HCT116 (cell line): Measurements from ENCODE around the gene EIF4A3. TPM values are rescaled to one million over a fixed set of nuclear protein-coding genes. Genes with fewer than 3 reads are reported as not detected.

Experiments
- ATAC-seq: fragments of 200-7000 bp; cut with Tn5 transposase; 2 replicates; pipeline ENCODE4 v1.9.1; 2020; ENCODE audit warnings: mild to moderate bottlenecking, moderate library complexity
- BruUV-seq: library from RNA; stranded (reverse); fragments of 400-500 nt; replicated peaks from 2 replicates; lab custom pipeline; 2021; lab: Mats Ljungman, UMichigan
- CTCF ChIA-PET: fragments of 300-600 bp; sonication (Branson Sonifier 250); formaldehyde crosslinking; loops from one replicate; lab custom pipeline; 2021; ENCODE audit warnings: antibody characterized with exemption; lab: Charles Lee
- POLR2A ChIA-PET: fragments of 300-600, 350-600 bp; sonication (Branson Sonifier 250); formaldehyde crosslinking; loops from one replicate; lab custom pipeline; 2021; ENCODE audit warnings: antibody characterized with exemption; lab: Charles Lee
- RAD21 ChIA-PET, 2 experiments: fragments of 300-600 bp; sonication (Branson Sonifier 250); formaldehyde crosslinking; loops; one replicate each; lab custom pipeline; 2023; ENCODE audit warnings: low total read pairs in 2 of 2; ENCODE audit not compliant: uncharacterized antibody in 2 of 2, unreplicated experiment in 2 of 2, low non-redundant PET in 1 of 2; lab: Charles Lee
- DNase-seq: peaks from one replicate; pipeline ENCODE4 v3.0.0-alpha.2; 2010; ENCODE audit warnings: low read depth, low spot score
- H2AFZ ChIP-seq: fragments of 200-600 bp; shearing (Covaris generic), sonication (generic); 2 replicates; pipeline ENCODE4 v1.6.1; 2017; ENCODE audit warnings: low read depth, mixed run types, mixed read lengths, antibody characterized with exemption, low read length; ENCODE audit not compliant: poor library complexity, severe bottlenecking
- H3K27ac ChIP-seq: 2 replicates; pipeline ENCODE4 v1.5.1; 2012; ENCODE audit warnings: low read depth, low read length
- H3K27me3 ChIP-seq: fragments of 200-600 bp; sonication (generic); 2 replicates; pipeline ENCODE4 v1.6.1; 2016; ENCODE audit warnings: mixed run types, low read length, mixed read lengths; ENCODE audit not compliant: insufficient read depth
- H3K36me3 ChIP-seq, 2 experiments: fragments of 200-500 bp in 1 of 2; fragments of 200-600 bp in 1 of 2; sonication (Bioruptor generic) in 1 of 2; sonication (generic) in 1 of 2; 2 replicates each; pipeline versions ENCODE4 v1.5.1 to v1.6.1; 2014 to 2016; ENCODE audit warnings: low read length in 2 of 2, inconsistent platforms in 1 of 2, mixed read lengths in 1 of 2, mixed run types in 1 of 2; ENCODE audit not compliant: insufficient read depth in 2 of 2, control insufficient read depth in 1 of 2
- H3K4me1 ChIP-seq, 2 experiments: fragments of 200-600 bp in 1 of 2; sonication (generic) in 1 of 2; 2 replicates each; pipeline versions ENCODE4 v1.5.1 to v1.6.1; 2012 to 2017; ENCODE audit warnings: low read length in 2 of 2, inconsistent platforms in 1 of 2, mild to moderate bottlenecking in 1 of 2, mixed read lengths in 1 of 2, mixed run types in 1 of 2, moderate library complexity in 1 of 2; ENCODE audit not compliant: insufficient read depth in 2 of 2, control insufficient read depth in 1 of 2
- H3K4me2 ChIP-seq: fragments of 200-600 bp; sonication (generic); 2 replicates; pipeline ENCODE4 v1.6.1; 2017; ENCODE audit warnings: mixed run types, low read length, mixed read lengths
- H3K4me3 ChIP-seq, 2 experiments: fragments of 200-600 bp in 1 of 2; sonication (generic) in 1 of 2; replicated peaks in 1 of 2; 2 replicates each; pipeline ENCODE4 v1.5.1; 2011 to 2016; ENCODE audit warnings: low read length in 2 of 2, control low read depth in 1 of 2, low read depth in 1 of 2, mild to moderate bottlenecking in 1 of 2, mixed read lengths in 1 of 2, mixed run types in 1 of 2
- H3K79me2 ChIP-seq: fragments of 200-600 bp; sonication (generic); 2 replicates; pipeline ENCODE4 v1.6.1; 2017; ENCODE audit warnings: mild to moderate bottlenecking, mixed run types, low read length, moderate library complexity, mixed read lengths; ENCODE audit not compliant: insufficient read depth
- H3K9ac ChIP-seq: fragments of 200-600 bp; sonication (generic); 2 replicates; pipeline ENCODE4 v1.6.1; 2016; ENCODE audit warnings: low read length, mixed read lengths
- H3K9me2 ChIP-seq: fragments of 200-600 bp; sonication (generic), shearing (Covaris generic); 2 replicates; pipeline ENCODE4 v1.6.1; 2017; ENCODE audit warnings: mixed run types, mild to moderate bottlenecking, moderate library complexity; ENCODE audit not compliant: insufficient read depth
- H3K9me3 ChIP-seq, 2 experiments: fragments of 200-500 bp in 1 of 2; fragments of 200-600 bp in 1 of 2; sonication (Bioruptor generic) in 1 of 2; sonication (generic) in 1 of 2; 2 replicates each; pipeline ENCODE4 v1.6.1; 2014 to 2017; ENCODE audit warnings: low read length in 2 of 2, mixed read lengths in 2 of 2, inconsistent platforms in 1 of 2, low read depth in 1 of 2, mild to moderate bottlenecking in 1 of 2, mixed run types in 1 of 2, moderate library complexity in 1 of 2; ENCODE audit not compliant: control insufficient read depth in 1 of 2, insufficient read depth in 1 of 2
- H4K20me1 ChIP-seq: fragments of 200-600 bp; sonication (generic), shearing (Covaris generic); 2 replicates; pipeline ENCODE4 v1.6.1; 2017; ENCODE audit warnings: mixed run types, mild to moderate bottlenecking, moderate library complexity; ENCODE audit not compliant: insufficient read depth
- CBX3 ChIP-seq: IDR thresholded peaks from 2 replicates; pipeline ENCODE4 v1.6.1; 2012; ENCODE audit warnings: low read depth
- EGR1 ChIP-seq: IDR thresholded peaks from 2 replicates; pipeline ENCODE4 v1.6.1; 2012; ENCODE audit warnings: low read depth
- EZH2phosphoT487 ChIP-seq: fragments of 200-600 bp; IDR thresholded peaks from 2 replicates; pipeline ENCODE4 v1.6.1; 2018; ENCODE audit warnings: antibody characterized with exemption, borderline replicate concordance
- POLR2A ChIP-seq: IDR thresholded peaks from 2 replicates; pipeline ENCODE4 v1.7.0; 2011; ENCODE audit warnings: borderline replicate concordance; ENCODE audit not compliant: insufficient read depth, insufficient read length; ENCODE audit errors: extremely low read depth
- ZBTB33 ChIP-seq: IDR thresholded peaks from 2 replicates; pipeline ENCODE4 v1.6.1; 2011; ENCODE audit warnings: mild to moderate bottlenecking, low read length, moderate library complexity; ENCODE audit not compliant: insufficient replicate concordance; ENCODE audit errors: extremely low read depth
- ZFX ChIP-seq: fragments of 450-650 bp; IDR thresholded peaks from 2 replicates; pipeline ENCODE4 v1.6.1; 2017
- intact Hi-C: fragments of 100-400 bp; cut with micrococcal nuclease; formaldehyde crosslinking; loops from 2 replicates; pipeline ENCODE4 v1.10.0; 2022
- total RNA-seq: library from RNA; stranded (reverse); gene quantifications from one replicate; pipeline ENCODE4 v1.2.1, GENCODE V29; 2021; ENCODE audit not compliant: unreplicated experiment
- TF ChIP-seq, protein P1 (sequence below): IDR thresholded peaks from 2 replicates; pipeline ENCODE4 v1.6.1; 2012

Gene EIF4A3
- total RNA-seq, 1 experiment from 2014 or later: 248 TPM

DNA sequence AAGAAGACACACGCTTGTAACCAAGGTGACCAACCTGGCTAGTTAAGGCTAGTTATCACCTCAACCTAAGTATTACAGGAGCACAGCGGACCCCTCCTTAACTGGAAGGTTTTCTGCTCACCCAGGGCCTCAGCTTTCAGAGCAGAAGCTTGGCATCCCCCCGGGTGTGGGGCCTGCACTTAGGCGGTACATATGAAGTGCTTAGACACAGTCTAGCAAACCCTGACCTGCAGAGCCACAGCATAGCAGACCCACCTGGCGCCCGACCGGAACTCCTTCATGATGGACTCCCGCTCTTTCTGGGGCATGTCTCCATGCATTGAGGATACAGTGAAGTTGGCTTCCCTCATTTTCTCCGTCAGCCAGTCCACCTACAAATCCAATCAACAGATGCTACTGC, 9.8 kb downstream of the EIF4A3 start:
- no peak for DNase-seq
- H3K4me3 ChIP-seq: no peak overlapping the region
- TF ChIP-seq ZBTB33 (no peak), EGR1 (no peak), ZFX (no peak), CBX3 (no peak), POLR2A (no peak)
- no peaks in the 10 kb centered on the region for H3K4me1 ChIP-seq
- no peaks in the 10 kb centered on the region; the same call in 1 of the 2 replicates for H4K20me1 ChIP-seq
- CTCF ChIA-PET: no interaction called here
- H3K9ac ChIP-seq: no peak overlapping the region
- no peak overlapping the region for H2AFZ ChIP-seq
- H3K9me3 ChIP-seq: no peaks in the 10 kb centered on the region
- BruUV-seq: no TSS peak
- intact Hi-C loops: no loop called here
- POLR2A ChIA-PET: no interaction called here
- peaks cover 33% of the 10 kb centered on the region for H3K79me2 ChIP-seq
- ATAC-seq: no peak
- H3K36me3 ChIP-seq: peaks cover 85 to 93% of the 10 kb centered on the region in 2 experiments
- no peaks in the 10 kb centered on the region for H3K9me2 ChIP-seq
- RAD21 ChIA-PET: no interaction called here
- no peak overlapping the region for H3K4me2 ChIP-seq
- H3K27me3 ChIP-seq: no peaks in the 10 kb centered on the region
- no peak overlapping the region for H3K27ac ChIP-seq

GRCh38 chr17:80133626-80133970, 13.3 kb downstream of the EIF4A3 start:
- Histone ChIP-seq H3K4me2 (no peak overlapping the region), H3K4me1 (no peaks in the 10 kb centered on the region), H3K79me2 (no peaks in the 10 kb centered on the region; the same call in 1 of the 2 replicates), H4K20me1 (no peaks in the 10 kb centered on the region; the same call in 1 of the 2 replicates), H3K9ac (no peak overlapping the region), H3K4me3 (no peak overlapping the region), H3K9me3 (no peaks in the 10 kb centered on the region), H3K27ac (no peak overlapping the region), H3K27me3 (0 out of 2 replicates have a peak, but pooled peaks cover 6% of the 10 kb centered on the region), H3K36me3 (peaks cover 51 to 59% of the 10 kb centered on the region in 2 experiments), H3K9me2 (no peaks in the 10 kb centered on the region), H2AFZ (no peak overlapping the region)
- CTCF ChIA-PET: interaction anchor here (0.9 to 1.0 kb wide), 2 partner anchors 9 to 32 kb away, joined by 4 read pairs; partner anchors contain the start of gene GAA
- intact Hi-C loops: no loop called here
- RAD21 ChIA-PET: no interaction called here
- TF ChIP-seq, protein P1, sequence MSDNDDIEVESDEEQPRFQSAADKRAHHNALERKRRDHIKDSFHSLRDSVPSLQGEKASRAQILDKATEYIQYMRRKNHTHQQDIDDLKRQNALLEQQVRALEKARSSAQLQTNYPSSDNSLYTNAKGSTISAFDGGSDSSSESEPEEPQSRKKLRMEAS: peak; percentile 15; the same call in 1 of the 2 replicates
- no peak for TF ChIP-seq EZH2phosphoT487
- no peak for DNase-seq
- BruUV-seq: no TSS peak
- ATAC-seq: peak; percentile 31
- POLR2A ChIA-PET: interaction anchor here (0.8 to 2.2 kb wide), 3 partner anchors 9 to 12 kb away, joined by 3 to 8 read pairs (median 4); no protein-coding TSS in a partner anchor
